ENCODE results near the gene B3GAT3.

The B3GAT3 gene

DNA sequence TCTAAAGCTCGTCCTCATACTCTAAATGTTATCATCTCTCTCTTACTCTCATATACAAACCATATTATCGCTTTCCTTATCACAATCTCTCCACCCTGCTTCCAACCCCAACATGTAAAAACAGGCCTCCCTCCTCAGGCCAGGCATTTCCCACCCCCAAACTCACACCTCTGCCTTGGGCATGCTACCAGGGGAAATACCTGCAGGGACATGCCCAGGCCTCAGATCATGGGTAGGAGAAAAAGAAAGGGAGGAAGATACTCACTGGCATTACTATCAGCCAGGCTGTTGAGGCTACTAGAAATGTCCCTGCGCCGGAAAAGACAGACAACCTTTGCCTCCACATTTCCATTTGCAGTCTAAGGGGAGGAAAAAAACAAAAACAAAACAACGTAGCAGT lies 21.9 kb downstream of the B3GAT3 start:
- DNase-seq (ENCODE audit: low read depth) = no peak
- TF ChIP-seq, protein P1, sequence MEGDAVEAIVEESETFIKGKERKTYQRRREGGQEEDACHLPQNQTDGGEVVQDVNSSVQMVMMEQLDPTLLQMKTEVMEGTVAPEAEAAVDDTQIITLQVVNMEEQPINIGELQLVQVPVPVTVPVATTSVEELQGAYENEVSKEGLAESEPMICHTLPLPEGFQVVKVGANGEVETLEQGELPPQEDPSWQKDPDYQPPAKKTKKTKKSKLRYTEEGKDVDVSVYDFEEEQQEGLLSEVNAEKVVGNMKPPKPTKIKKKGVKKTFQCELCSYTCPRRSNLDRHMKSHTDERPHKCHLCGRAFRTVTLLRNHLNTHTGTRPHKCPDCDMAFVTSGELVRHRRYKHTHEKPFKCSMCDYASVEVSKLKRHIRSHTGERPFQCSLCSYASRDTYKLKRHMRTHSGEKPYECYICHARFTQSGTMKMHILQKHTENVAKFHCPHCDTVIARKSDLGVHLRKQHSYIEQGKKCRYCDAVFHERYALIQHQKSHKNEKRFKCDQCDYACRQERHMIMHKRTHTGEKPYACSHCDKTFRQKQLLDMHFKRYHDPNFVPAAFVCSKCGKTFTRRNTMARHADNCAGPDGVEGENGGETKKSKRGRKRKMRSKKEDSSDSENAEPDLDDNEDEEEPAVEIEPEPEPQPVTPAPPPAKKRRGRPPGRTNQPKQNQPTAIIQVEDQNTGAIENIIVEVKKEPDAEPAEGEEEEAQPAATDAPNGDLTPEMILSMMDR (conservative IDR thresholded peaks at IDR 0.05; ENCODE audit: control insufficient read depth, insufficient read depth, low read depth, low read length) = no peak
- H3K4me3 ChIP-seq (ENCODE audit: control insufficient read depth, low read depth, low read length) = peak overlapping the region; percentile 89

DNA sequence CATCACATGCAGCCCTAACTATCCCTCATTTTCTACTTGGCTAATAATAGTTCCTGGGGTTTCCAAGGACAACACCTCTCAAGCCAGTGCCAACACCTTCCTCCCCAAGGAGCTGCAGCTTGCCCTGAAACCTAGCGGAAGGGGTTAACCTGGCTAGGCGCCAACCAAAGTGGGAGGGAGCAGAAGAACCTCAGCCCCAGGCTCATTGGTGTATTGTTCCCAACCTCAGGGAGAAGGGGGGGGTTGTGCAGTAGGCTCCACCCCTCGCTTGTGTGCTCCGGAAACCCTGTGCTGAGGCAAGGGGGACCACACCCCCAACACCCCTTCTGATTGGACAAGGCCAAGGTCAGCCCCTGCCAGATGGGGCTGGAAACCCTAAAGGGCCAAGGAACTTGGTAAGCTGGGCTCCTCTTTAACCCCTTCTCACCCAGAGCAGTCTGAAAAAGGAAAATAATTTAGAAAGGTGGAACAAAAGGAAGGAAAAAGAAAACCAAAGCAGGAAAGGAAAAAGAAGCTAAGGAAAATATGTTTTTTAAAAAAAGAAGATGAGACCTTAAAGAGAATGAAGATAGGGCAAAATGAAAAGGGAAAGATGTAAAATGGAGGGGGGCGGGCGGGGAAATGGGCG lies 22.6 kb downstream of the B3GAT3 start:
- peak overlapping the region; percentile 89 for H3K4me3 ChIP-seq (ENCODE audit: control insufficient read depth, low read depth, low read length)
- peak; percentile 99 for DNase-seq (ENCODE audit: low read depth)
- TF ChIP-seq, protein P1 (conservative IDR thresholded peaks at IDR 0.05; ENCODE audit: control insufficient read depth, insufficient read depth, low read depth, low read length) = no peak

DNA sequence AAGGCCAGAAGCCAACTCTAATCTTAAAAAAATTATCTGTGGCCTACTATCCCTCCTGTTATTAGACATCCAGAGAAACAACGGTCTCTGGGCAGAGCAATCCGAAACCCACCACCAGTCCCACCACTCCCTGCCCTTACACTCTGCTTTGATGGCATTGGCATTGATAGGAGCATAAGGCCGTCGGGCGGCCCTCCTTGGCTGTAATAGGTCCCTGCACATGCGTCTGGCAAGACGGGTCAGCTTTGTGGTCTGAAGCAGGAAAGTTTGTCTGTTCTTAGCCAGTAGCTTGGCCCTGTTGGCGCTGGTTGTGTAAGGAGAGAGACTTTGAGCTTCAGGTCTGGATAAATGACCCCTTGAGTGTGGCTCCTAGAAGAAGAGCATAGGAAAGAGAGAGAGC lies 26.7 kb downstream of the B3GAT3 start:
- TF ChIP-seq, protein P1 (conservative IDR thresholded peaks at IDR 0.05; ENCODE audit: control insufficient read depth, insufficient read depth, low read depth, low read length) = no peak
- no peak for DNase-seq (ENCODE audit: low read depth)
- no peak overlapping the region for H3K4me3 ChIP-seq (ENCODE audit: control insufficient read depth, low read depth, low read length)

DNA sequence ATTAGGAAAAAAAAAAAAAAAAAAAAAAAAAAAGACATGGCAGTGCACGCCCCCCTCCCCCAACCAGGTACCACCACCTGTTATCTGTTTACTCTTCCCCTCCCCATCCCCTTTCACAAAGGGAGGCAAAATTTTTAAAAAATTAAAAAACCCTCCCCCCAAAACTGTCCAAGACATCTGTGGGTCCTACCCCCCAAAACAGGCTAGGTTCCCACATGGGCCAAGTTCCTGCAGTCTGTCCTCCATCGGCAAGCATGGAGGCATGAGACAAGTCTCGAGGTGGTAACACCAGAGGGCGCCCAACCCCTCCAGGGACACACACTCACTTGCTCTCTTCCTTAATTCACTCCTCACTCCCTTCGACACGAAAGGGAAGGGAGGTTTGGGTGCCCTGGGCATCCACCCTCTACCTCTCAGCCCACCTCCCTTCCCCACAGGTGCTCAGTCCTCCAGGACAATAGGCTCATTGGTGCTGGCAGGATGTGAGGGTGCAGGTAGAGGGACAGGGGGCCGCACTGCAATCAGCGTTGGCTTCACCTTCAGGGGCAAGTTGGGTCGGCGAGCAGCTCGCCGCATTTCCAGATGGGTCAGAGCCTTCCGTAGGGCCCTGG lies 28.2 kb downstream of the B3GAT3 start:
- H3K4me3 ChIP-seq (ENCODE audit: control insufficient read depth, low read depth, low read length) = no peak overlapping the region
- peak; percentile 83 for DNase-seq (ENCODE audit: low read depth)
- TF ChIP-seq, protein P1 (conservative IDR thresholded peaks at IDR 0.05; ENCODE audit: control insufficient read depth, insufficient read depth, low read depth, low read length) = peak; percentile 66

DNA sequence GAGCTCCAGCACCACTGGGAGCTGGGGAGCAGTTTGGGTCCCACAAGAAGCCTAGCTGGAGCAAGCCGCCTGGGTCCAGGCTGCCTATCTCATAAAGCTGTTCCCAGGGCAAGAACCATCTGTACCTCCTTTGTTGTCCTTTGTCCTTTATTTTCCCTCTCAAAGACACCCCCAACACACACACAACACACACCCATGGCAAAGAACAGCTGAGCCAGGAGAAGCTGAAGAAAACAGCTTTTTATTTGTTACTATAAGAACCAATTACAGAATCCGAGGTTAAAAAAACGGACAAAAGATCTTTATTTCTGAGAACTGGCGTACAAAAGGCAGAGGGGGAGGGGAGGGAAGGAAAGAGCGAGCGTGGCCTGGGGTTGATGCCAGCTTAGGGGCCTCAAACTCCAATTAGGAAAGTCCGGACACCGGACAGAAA lies 28.8 kb downstream of the B3GAT3 start:
- TF ChIP-seq, protein P1 (conservative IDR thresholded peaks at IDR 0.05; ENCODE audit: control insufficient read depth, insufficient read depth, low read depth, low read length) = no peak
- DNase-seq (ENCODE audit: low read depth) = no peak
- H3K4me3 ChIP-seq (ENCODE audit: control insufficient read depth, low read depth, low read length) = no peak overlapping the region

DNA sequence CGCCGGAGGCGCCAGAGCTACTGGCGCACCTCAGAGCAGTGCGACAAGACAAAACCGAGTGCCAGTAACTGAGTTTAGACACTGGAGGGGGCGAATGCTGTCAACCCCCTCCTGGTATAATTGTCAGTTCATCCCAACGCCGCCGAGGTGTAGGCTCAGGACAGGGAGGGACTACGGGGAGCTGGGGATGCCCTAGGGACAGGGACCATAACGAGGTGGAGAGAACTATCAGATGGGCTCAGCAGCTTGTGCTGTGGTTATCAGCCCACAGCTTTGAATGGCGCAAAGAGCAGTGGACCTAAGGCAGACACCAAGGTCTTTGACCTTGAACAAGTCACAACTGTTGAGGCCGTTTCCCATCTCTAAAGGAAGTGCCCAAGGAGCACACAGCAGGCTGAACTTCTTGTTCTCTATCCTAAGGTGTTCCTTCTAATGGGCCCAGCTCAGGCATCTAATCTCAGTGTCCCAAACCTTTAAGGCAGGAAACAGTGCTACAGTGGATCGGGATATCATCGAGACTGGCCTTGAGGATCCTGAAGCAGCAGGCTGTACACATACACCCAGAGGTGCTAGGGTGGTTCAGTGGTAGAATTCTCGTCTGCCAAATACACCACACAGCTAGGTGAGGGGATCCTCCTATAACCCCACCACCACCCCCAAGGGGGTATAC lies 29.5 kb downstream of the B3GAT3 start:
- peak overlapping the region; percentile 65 for H3K4me3 ChIP-seq (ENCODE audit: control insufficient read depth, low read depth, low read length)
- TF ChIP-seq, protein P1 (conservative IDR thresholded peaks at IDR 0.05; ENCODE audit: control insufficient read depth, insufficient read depth, low read depth, low read length) = no peak
- DNase-seq (ENCODE audit: low read depth) = no peak
